GM23248 (cell line): Measurements from ENCODE around the gene TDRD15. TPM values are rescaled to one million over a fixed set of nuclear protein-coding genes. Genes with fewer than 3 reads are reported as not detected.

ENCODE experiments used
- DNase-seq: peaks from one replicate; pipeline ENCODE4 v3.0.0-alpha.2; 2015
- H2AFZ ChIP-seq: fragments of 200-600 bp; sonication (generic); 2 replicates; pipeline ENCODE4 v1.6.1; 2016; ENCODE audit warnings: antibody characterized with exemption
- H3F3A ChIP-seq: fragments of 200-600 bp; sonication (generic); 2 replicates; pipeline ENCODE4 v1.6.1; 2016; ENCODE audit warnings: mild to moderate bottlenecking, antibody characterized with exemption, mixed run types; ENCODE audit not compliant: insufficient read depth
- H3K27ac ChIP-seq: fragments of 200-600 bp; sonication (generic); 2 replicates; pipeline ENCODE4 v1.5.1; 2016; ENCODE audit warnings: mild to moderate bottlenecking
- H3K27me3 ChIP-seq: fragments of 200-600 bp; sonication (generic); replicated peaks from 2 replicates; pipeline ENCODE4 v1.6.1; 2016; ENCODE audit warnings: mild to moderate bottlenecking; ENCODE audit not compliant: insufficient read depth
- H3K36me3 ChIP-seq: fragments of 200-600 bp; sonication (generic); 2 replicates; pipeline ENCODE4 v1.6.1; 2016; ENCODE audit warnings: low read depth, mild to moderate bottlenecking
- H3K4me1 ChIP-seq: fragments of 200-600 bp; sonication (generic); 2 replicates; pipeline ENCODE4 v1.6.1; 2016; ENCODE audit warnings: mild to moderate bottlenecking; ENCODE audit not compliant: insufficient read depth
- H3K4me2 ChIP-seq: fragments of 200-600 bp; sonication (generic); one replicate; pipeline ENCODE4 v1.6.1; 2016; ENCODE audit warnings: mild to moderate bottlenecking; ENCODE audit not compliant: unreplicated experiment
- H3K4me3 ChIP-seq: fragments of 200-600 bp; sonication (generic); 2 replicates; pipeline ENCODE4 v1.5.1; 2016; ENCODE audit warnings: mild to moderate bottlenecking
- H3K79me2 ChIP-seq: fragments of 200-600 bp; sonication (generic); 2 replicates; pipeline ENCODE4 v1.6.1; 2016; ENCODE audit warnings: mild to moderate bottlenecking; ENCODE audit not compliant: insufficient read depth
- H3K9ac ChIP-seq: fragments of 200-600 bp; sonication (generic); 2 replicates; pipeline ENCODE4 v1.6.1; 2016; ENCODE audit warnings: mild to moderate bottlenecking
- H3K9me2 ChIP-seq: fragments of 200-600 bp; sonication (generic); 2 replicates; pipeline ENCODE4 v1.6.1; 2016; ENCODE audit warnings: mixed run types, mild to moderate bottlenecking, moderate library complexity; ENCODE audit not compliant: insufficient read depth
- H3K9me3 ChIP-seq: fragments of 200-600 bp; sonication (generic); one replicate; pipeline ENCODE4 v1.6.1; 2017; ENCODE audit warnings: low read depth
- H4K20me1 ChIP-seq: fragments of 200-600 bp; sonication (generic); 2 replicates; pipeline ENCODE4 v1.6.0; 2016; ENCODE audit not compliant: insufficient read depth
- EZH2 ChIP-seq: fragments of 200-600 bp; sonication (generic); IDR thresholded peaks from 2 replicates; pipeline ENCODE4 v1.6.1; 2018; ENCODE audit warnings: antibody characterized with exemption, mild to moderate bottlenecking; ENCODE audit not compliant: insufficient read depth, poor library complexity, severe bottlenecking
- EZH2phosphoT487 ChIP-seq: fragments of 200-600 bp; sonication (generic); IDR thresholded peaks from 2 replicates; pipeline ENCODE4 v1.6.1; 2018; ENCODE audit warnings: antibody characterized with exemption, moderate library complexity, mild to moderate bottlenecking, low read depth; ENCODE audit not compliant: insufficient read depth
- WGBS, 2 experiments: methylation state at CpG; one replicate each; pipeline ENCODE4 v1.1.6; 2015 to 2017; ENCODE audit warnings: low lambda C conversion rate in 2 of 2, low coverage in 1 of 2; ENCODE audit errors: missing lambda C conversion rate in 2 of 2; 5-methylcytosine and 5-hydroxymethylcytosine counted together
- in situ Hi-C: fragments of 300-500 bp; cut with MboI; formaldehyde crosslinking; loops from 2 replicates; pipeline ENCODE4 v1.15.0; 2020
- polyA plus RNA-seq: library from polyadenylated mRNA; unstranded; fragments of >200 nt; fragmentation: Nextera tagmentation; extraction: Ambion mirVana; gene quantifications from 2 replicates; pipeline ENCODE4 v1.2.1, GENCODE V29; 2016
- total RNA-seq: library from RNA; depleted of rRNA; stranded (reverse); fragments of >200 nt; shearing (Covaris generic); gene quantifications from 2 replicates; pipeline ENCODE4 v1.2.3, GENCODE V29; 2014

TDRD15 gene
- total and polyA plus RNA-seq, 2 experiments from 2014 or later = not detected

DNA sequence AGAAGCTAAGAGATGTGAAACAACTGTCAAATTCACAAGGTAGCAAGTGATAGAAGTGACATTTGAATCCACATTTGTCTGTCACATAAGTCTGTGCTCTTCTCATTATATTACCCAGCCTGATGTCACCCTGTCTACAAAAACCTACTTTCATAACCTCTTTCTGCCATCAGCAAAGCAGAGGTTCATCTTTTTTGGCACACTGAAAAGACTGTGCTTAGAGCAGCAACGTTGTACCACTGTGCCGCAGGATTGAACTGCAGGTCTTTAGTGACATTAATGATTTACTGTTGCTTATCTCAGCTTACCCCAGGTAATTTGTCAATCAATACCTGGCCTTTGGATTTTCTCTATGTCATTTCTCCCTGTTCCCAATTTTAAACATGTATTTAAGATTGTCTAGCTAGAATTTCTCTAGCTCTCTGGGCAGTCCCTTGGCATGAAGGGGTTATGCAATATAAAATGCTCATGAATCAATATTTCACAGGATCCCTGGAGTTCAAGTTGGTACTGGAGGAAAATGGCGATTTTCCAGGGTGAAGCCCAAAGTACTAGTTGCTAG is 31.4 kb upstream of the TDRD15 start:
- H2AFZ ChIP-seq = no peak overlapping the region
- no peak for TF ChIP-seq EZH2phosphoT487
- no peak for TF ChIP-seq EZH2
- 27 to 29% methylated on average over 3 of the region's 3 CpGs for WGBS, 2 experiments
- no peak for DNase-seq
- in situ Hi-C loops = no loop called here
- no peaks in the 10 kb centered on the region for H3K4me1 ChIP-seq
- H3K36me3 ChIP-seq = no peaks in the 10 kb centered on the region
- H3F3A ChIP-seq = no peaks in the 10 kb centered on the region
- no peaks in the 10 kb centered on the region for H3K27me3 ChIP-seq
- no peak overlapping the region for H3K27ac ChIP-seq
- H3K9me2 ChIP-seq = no peaks in the 10 kb centered on the region
- no peak overlapping the region for H3K4me3 ChIP-seq
- H4K20me1 ChIP-seq = no peaks in the 10 kb centered on the region
- H3K4me2 ChIP-seq = no peak overlapping the region
- H3K9me3 ChIP-seq = no peaks in the 10 kb centered on the region
- H3K79me2 ChIP-seq = no peaks in the 10 kb centered on the region
- no peak overlapping the region for H3K9ac ChIP-seq

DNA sequence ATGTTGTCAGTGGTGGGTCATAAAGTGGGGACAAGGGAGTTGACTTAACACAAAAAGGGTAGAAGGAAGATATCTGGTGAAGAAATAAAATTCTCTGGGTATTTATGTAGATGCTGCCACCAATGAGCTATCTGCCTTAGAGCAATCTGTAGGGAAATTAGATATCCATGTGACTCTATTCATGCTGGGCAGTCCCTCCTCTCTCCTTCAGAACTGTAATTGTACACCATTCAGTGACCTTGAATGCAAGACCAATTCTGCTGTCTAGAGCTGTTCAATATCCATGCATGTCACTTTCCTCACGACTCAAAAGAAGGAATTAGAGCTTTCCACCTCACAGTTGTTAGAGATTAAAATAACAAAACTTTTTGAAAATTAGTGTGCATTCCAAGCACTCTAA is 28.6 kb upstream of the TDRD15 start:
- H3K4me2 ChIP-seq = no peak overlapping the region
- no peaks in the 10 kb centered on the region for H3K9me3 ChIP-seq
- H3F3A ChIP-seq = no peaks in the 10 kb centered on the region
- H3K27me3 ChIP-seq = no peaks in the 10 kb centered on the region
- H4K20me1 ChIP-seq = no peaks in the 10 kb centered on the region
- no peak for DNase-seq
- H2AFZ ChIP-seq = no peak overlapping the region
- no peak overlapping the region for H3K4me3 ChIP-seq
- H3K4me1 ChIP-seq = no peaks in the 10 kb centered on the region
- no peaks in the 10 kb centered on the region for H3K36me3 ChIP-seq
- H3K79me2 ChIP-seq = no peaks in the 10 kb centered on the region
- TF ChIP-seq EZH2 (no peak), EZH2phosphoT487 (no peak)
- no peak overlapping the region for H3K9ac ChIP-seq
- 7 to 12% methylated on average over 1 of the region's 1 CpG for WGBS, 2 experiments
- no peaks in the 10 kb centered on the region for H3K9me2 ChIP-seq
- H3K27ac ChIP-seq = no peak overlapping the region
- in situ Hi-C loops = no loop called here

DNA sequence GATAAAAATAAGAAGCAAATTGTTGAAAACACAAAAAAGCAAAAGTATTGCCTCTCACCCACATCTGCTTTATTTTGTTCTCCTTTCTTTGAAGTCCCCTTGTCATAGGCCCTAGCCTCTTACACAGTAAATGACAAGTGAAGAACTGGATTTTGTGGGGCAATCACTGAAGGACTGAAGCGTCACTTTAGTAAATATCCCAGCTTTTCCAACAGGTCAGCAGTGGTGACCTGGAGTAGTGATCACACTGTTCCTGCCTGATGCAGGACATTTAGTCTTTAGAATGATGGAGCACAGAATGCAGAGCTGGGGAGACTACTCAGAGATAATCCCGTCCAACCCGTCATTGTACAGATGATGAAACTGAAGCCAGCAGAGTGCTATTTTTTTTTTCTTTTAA is 28.1 kb upstream of the TDRD15 start:
- Histone ChIP-seq H3K9me3 (no peaks in the 10 kb centered on the region), H3K36me3 (no peaks in the 10 kb centered on the region), H2AFZ (no peak overlapping the region), H4K20me1 (no peaks in the 10 kb centered on the region), H3K79me2 (no peaks in the 10 kb centered on the region), H3K27me3 (no peaks in the 10 kb centered on the region), H3K9me2 (no peaks in the 10 kb centered on the region), H3K4me1 (no peaks in the 10 kb centered on the region), H3K27ac (no peak overlapping the region), H3K4me2 (no peak overlapping the region), H3K4me3 (no peak overlapping the region), H3F3A (no peaks in the 10 kb centered on the region), H3K9ac (no peak overlapping the region)
- in situ Hi-C loops = no loop called here
- TF ChIP-seq EZH2 = no peak
- no peak for TF ChIP-seq EZH2phosphoT487
- WGBS, 2 experiments = 34 to 42% methylated on average over 3 of the region's 3 CpGs
- DNase-seq = no peak

DNA sequence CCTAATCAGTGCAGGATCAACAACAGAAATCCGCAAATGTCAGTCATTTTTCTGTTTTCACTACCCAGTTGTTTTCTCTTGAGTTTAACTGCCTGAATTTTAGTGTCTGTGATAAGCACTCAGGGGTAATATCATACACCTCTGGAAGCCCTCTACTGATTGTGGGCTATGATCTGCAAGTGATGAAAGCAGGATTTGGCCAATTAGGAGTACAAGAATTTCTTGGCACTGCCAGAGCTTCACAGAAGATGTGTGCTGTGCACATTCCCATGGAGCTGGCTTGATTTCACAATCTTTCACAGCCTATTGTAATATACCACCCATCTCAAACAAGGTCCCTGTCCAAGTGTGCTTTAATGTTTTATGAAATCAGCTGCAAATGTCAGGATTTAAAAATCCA is 27.3 kb upstream of the TDRD15 start:
- H3K36me3 ChIP-seq = no peaks in the 10 kb centered on the region
- 0% methylated on average over 1 of the region's 1 CpG for WGBS, 2 experiments
- no peaks in the 10 kb centered on the region for H4K20me1 ChIP-seq
- H3K9ac ChIP-seq = no peak overlapping the region
- in situ Hi-C loops = no loop called here
- H3K27me3 ChIP-seq = no peaks in the 10 kb centered on the region
- DNase-seq = no peak
- no peaks in the 10 kb centered on the region for H3K79me2 ChIP-seq
- H3K9me3 ChIP-seq = no peaks in the 10 kb centered on the region
- no peaks in the 10 kb centered on the region for H3K4me1 ChIP-seq
- H3K9me2 ChIP-seq = no peaks in the 10 kb centered on the region
- no peak overlapping the region for H3K27ac ChIP-seq
- no peaks in the 10 kb centered on the region for H3F3A ChIP-seq
- TF ChIP-seq EZH2phosphoT487 (no peak), EZH2 (no peak)
- H3K4me2 ChIP-seq = no peak overlapping the region
- H3K4me3 ChIP-seq = no peak overlapping the region
- H2AFZ ChIP-seq = no peak overlapping the region

DNA sequence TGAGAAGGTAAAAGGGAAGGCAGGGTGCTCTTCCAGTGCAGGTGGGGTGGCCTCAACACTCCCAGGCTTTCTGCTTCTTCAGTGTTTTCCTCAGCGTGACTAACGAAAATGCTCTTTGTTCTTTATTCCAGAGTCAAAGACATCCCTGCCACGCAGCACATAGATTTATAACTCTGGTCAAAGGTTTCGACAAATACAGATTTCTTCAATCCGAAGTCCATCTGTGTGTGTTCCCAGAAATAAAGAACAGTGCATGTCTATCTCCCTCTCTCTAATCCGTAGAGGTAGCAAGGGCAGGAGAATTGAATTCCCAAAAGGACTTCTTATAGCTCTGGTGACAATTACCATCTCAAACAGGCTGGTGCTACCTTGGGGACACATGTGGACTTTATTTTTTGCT is 26.4 kb upstream of the TDRD15 start:
- H3K27me3 ChIP-seq = no peaks in the 10 kb centered on the region
- no peaks in the 10 kb centered on the region for H3K9me3 ChIP-seq
- H3K9me2 ChIP-seq = no peaks in the 10 kb centered on the region
- no peaks in the 10 kb centered on the region for H4K20me1 ChIP-seq
- TF ChIP-seq EZH2 = no peak
- no peak for TF ChIP-seq EZH2phosphoT487
- 29% methylated on average over 6 of the region's 6 CpGs for WGBS, 2 experiments
- H3K4me1 ChIP-seq = no peaks in the 10 kb centered on the region
- H3K27ac ChIP-seq = no peak overlapping the region
- H3F3A ChIP-seq = no peaks in the 10 kb centered on the region
- no peaks in the 10 kb centered on the region for H3K79me2 ChIP-seq
- no peak for DNase-seq
- no peaks in the 10 kb centered on the region for H3K36me3 ChIP-seq
- H3K4me2 ChIP-seq = no peak overlapping the region
- no peak overlapping the region for H2AFZ ChIP-seq
- H3K9ac ChIP-seq = no peak overlapping the region
- no peak overlapping the region for H3K4me3 ChIP-seq
- in situ Hi-C loops = no loop called here
